Parathyroid adenoma (tissue), 2 donors: ENCODE results near the gene CD6.

ENCODE experiments used
- H2AFZ ChIP-seq: fragments of 300-600 bp; sonication (generic); one replicate; pipeline ENCODE4 v1.7.0; 2017; ENCODE audit warnings: antibody characterized with exemption, mild to moderate bottlenecking
- H3K27ac ChIP-seq: fragments of 300-600 bp; sonication (generic); one replicate; pipeline ENCODE4 v1.7.0; 2017
- H3K27me3 ChIP-seq: fragments of 300-600 bp; sonication (generic); one replicate; pipeline ENCODE4 v1.7.0; 2017; ENCODE audit warnings: low read length; ENCODE audit not compliant: control insufficient read depth, insufficient read depth
- H3K36me3 ChIP-seq: fragments of 300-600 bp; sonication (generic); one replicate; pipeline ENCODE4 v1.7.0; 2017; ENCODE audit warnings: low read length; ENCODE audit not compliant: control insufficient read depth, insufficient read depth
- H3K4me1 ChIP-seq: fragments of 300-600 bp; sonication (generic); one replicate; pipeline ENCODE4 v1.7.0; 2017; ENCODE audit warnings: control low read depth
- H3K4me2 ChIP-seq: fragments of 300-600 bp; sonication (generic); one replicate; pipeline ENCODE4 v1.7.0; 2017; ENCODE audit warnings: low read length
- H3K4me3 ChIP-seq: fragments of 300-600 bp; sonication (generic); one replicate; pipeline ENCODE4 v1.7.0; 2017; ENCODE audit warnings: low read depth, low read length
- H3K79me2 ChIP-seq: fragments of 300-600 bp; sonication (generic); one replicate; pipeline ENCODE4 v1.7.0; 2017; ENCODE audit warnings: control low read depth
- H3K9ac ChIP-seq: fragments of 300-600 bp; sonication (generic); one replicate; pipeline ENCODE4 v1.7.0; 2017; ENCODE audit warnings: mild to moderate bottlenecking
- H3K9me3 ChIP-seq: fragments of 300-600 bp; sonication (generic); one replicate; pipeline ENCODE4 v1.7.0; 2017; ENCODE audit warnings: low read length; ENCODE audit not compliant: control insufficient read depth
- CTCF ChIP-seq: fragments of 300-600 bp; sonication (generic); IDR thresholded peaks from one replicate; pipeline ENCODE4 v1.7.0; 2017; ENCODE audit warnings: antibody characterized with exemption, mild to moderate bottlenecking
- donor health status: primary hyperparathyroidism.

CD6 gene

GRCh38 chr11:60950933-60951605 lies 20.4 kb upstream of the CD6 start:
- no peaks in the 10 kb centered on the region for H3K4me1 ChIP-seq
- H3K27ac ChIP-seq, result no peak overlapping the region
- no peak for TF ChIP-seq CTCF
- no peak overlapping the region for H3K9ac ChIP-seq
- H2AFZ ChIP-seq, result no peak overlapping the region
- no peak overlapping the region for H3K4me3 ChIP-seq
- peak overlapping the region; percentile 44 for H3K4me2 ChIP-seq
- no peaks in the 10 kb centered on the region for H3K36me3 ChIP-seq
- H3K9me3 ChIP-seq, result no peaks in the 10 kb centered on the region
- H3K79me2 ChIP-seq, result no peaks in the 10 kb centered on the region
- H3K27me3 ChIP-seq, result no peaks in the 10 kb centered on the region

GRCh38 chr11:60951606-60951903 lies 19.9 kb upstream of the CD6 start:
- no peaks in the 10 kb centered on the region for H3K27me3 ChIP-seq
- H2AFZ ChIP-seq, result no peak overlapping the region
- H3K9ac ChIP-seq, result no peak overlapping the region

GRCh38 chr11:60951904-60952741 lies 19.4 kb upstream of the CD6 start, which contains the start of gene SLC15A3:
Gene SLC15A3, minus strand, starts transcription at chr11:60952176. Its CDS starts 625 bp downstream, at chr11:60951551.
- Histone ChIP-seq H3K27ac (peak within 1 kb of the TSS; percentile 56), H3K9ac (no peak within 1 kb of the TSS), H2AFZ (peak within 1 kb of the TSS; percentile 42), H3K27me3 (no peaks in the 10 kb centered on the region), H3K4me3 (peak within 1 kb of the TSS; percentile 34), H3K4me2 (peak within 1 kb of the TSS; percentile 44), H3K79me2 (no peaks in the 10 kb centered on the region), H3K36me3 (no peaks in the 10 kb centered on the region), H3K4me1 (no peaks in the 10 kb centered on the region), H3K9me3 (no peaks in the 10 kb centered on the region)
- TF ChIP-seq CTCF, result no peak

More at GRCh38 chr11:60951606-60951903, 19.9 kb upstream of the CD6 start:
- Histone ChIP-seq H3K27ac (peak overlapping the region; percentile 56), H3K4me1 (no peaks in the 10 kb centered on the region), H3K4me2 (peak overlapping the region; percentile 2), H3K36me3 (no peaks in the 10 kb centered on the region), H3K9me3 (no peaks in the 10 kb centered on the region), H3K4me3 (peak overlapping the region; percentile 34), H3K79me2 (no peaks in the 10 kb centered on the region)
- no peak for TF ChIP-seq CTCF

- no peaks in the 10 kb centered on the region for H3K36me3 ChIP-seq
- H3K4me3 ChIP-seq, result no peak overlapping the region
- H3K4me1 ChIP-seq, result no peaks in the 10 kb centered on the region
- no peaks in the 10 kb centered on the region for H3K79me2 ChIP-seq
- H3K27me3 ChIP-seq, result no peaks in the 10 kb centered on the region
- H2AFZ ChIP-seq, result no peak overlapping the region
- H3K9me3 ChIP-seq, result no peaks in the 10 kb centered on the region
- no peak overlapping the region for H3K9ac ChIP-seq
- no peak overlapping the region for H3K4me2 ChIP-seq
- H3K27ac ChIP-seq, result peak overlapping the region; percentile 56
- TF ChIP-seq CTCF, result no peak
These were observed 18.7 kb upstream of the CD6 start for GRCh38 chr11:60952742-60953170.
